ENCODE results near the gene NUTF2. TPM values are rescaled to one million over a fixed set of nuclear protein-coding genes. Genes with fewer than 3 reads are reported as not detected.

NUTF2 gene
- total RNA-seq, 1 experiment from 2014 or later = 145 TPM

DNA sequence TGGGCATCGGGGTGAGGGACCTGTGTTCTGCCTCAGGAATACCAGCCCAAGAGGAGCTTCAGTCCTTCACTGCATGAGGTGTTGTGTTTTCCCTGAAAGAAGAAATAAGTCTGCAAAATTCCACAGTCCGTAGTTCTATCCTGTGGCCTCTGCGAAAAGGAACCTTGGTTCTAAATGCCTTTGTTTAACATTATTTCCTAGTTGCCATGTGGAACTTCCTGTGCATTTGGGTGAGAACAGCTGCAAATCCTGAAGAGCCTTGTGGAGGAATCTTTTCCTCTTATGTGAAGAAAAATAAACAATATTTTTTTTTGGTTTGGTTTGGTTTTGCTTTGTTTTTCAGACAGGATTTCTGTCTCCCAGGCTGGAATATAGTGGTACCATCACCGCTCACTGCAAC, 56.1 kb downstream of the NUTF2 start:
- ATAC-seq (no peak), DNase-seq (ENCODE audit: low read depth, low spot score) (no peak)
- Histone ChIP-seq H3K36me3 (ENCODE audit: control insufficient read depth in 1 of 2, insufficient read depth in 2 of 2, low read length in 2 of 2) (no peaks in the 10 kb centered on the region; a peak in 1 of 4 replicates), H2AFZ (ENCODE audit: low read depth, low read length, poor library complexity, severe bottlenecking) (no peak overlapping the region), H3K4me1 (ENCODE audit: control insufficient read depth in 1 of 2, insufficient read depth in 2 of 2, low read length in 2 of 2) (no peaks in the 10 kb centered on the region), H3K9me3 (ENCODE audit: control insufficient read depth in 1 of 2, insufficient read depth in 1 of 2, low read depth in 1 of 2, low read length in 2 of 2) (no peaks in the 10 kb centered on the region), H3K27ac (ENCODE audit: low read depth, low read length) (no peak overlapping the region), H4K20me1 (ENCODE audit: insufficient read depth) (no peaks in the 10 kb centered on the region), H3K79me2 (ENCODE audit: insufficient read depth, low read length) (peaks cover 5% of the 10 kb centered on the region), H3K27me3 (ENCODE audit: insufficient read depth, low read length) (no peaks in the 10 kb centered on the region), H3K9me2 (ENCODE audit: insufficient read depth) (no peaks in the 10 kb centered on the region), H3K4me2 (ENCODE audit: low read length) (no peak overlapping the region), H3K4me3 (replicated peaks in 1 of 2; ENCODE audit: low read depth in 1 of 2, low read length in 2 of 2) (no peak overlapping the region), H3K9ac (ENCODE audit: low read length) (no peak overlapping the region)
- CTCF ChIA-PET = no interaction called here
- POLR2A ChIA-PET = no interaction called here
- intact Hi-C loops (cut with micrococcal nuclease) = no loop called here
- RAD21 ChIA-PET (ENCODE audit: low non-redundant PET in 1 of 2, low total read pairs in 2 of 2, uncharacterized antibody in 2 of 2, unreplicated experiment in 2 of 2) = no interaction called here
- TF ChIP-seq CBX3 (IDR thresholded peaks at IDR 0.05; ENCODE audit: low read depth) (no peak), RAD21 (IDR thresholded peaks at IDR 0.05; ENCODE audit: low read depth) (no peak), ELF1 (IDR thresholded peaks at IDR 0.05; ENCODE audit: borderline replicate concordance, low read depth) (no peak), SP1 (IDR thresholded peaks at IDR 0.05; ENCODE audit: low read depth) (no peak), FOSL1 (IDR thresholded peaks at IDR 0.05; ENCODE audit: low read depth) (no peak), SIN3A (IDR thresholded peaks at IDR 0.05; ENCODE audit: low read depth) (no peak), SRF (IDR thresholded peaks at IDR 0.05; ENCODE audit: low read depth) (no peak), EZH2phosphoT487 (IDR thresholded peaks at IDR 0.05; ENCODE audit: borderline replicate concordance) (no peak), ZNF274 (IDR thresholded peaks at IDR 0.05; ENCODE audit: low read depth, low read length) (no peak), POLR2A (IDR thresholded peaks at IDR 0.05; ENCODE audit: borderline replicate concordance, extremely low read depth, insufficient read depth, insufficient read length) (no peak), CEBPB (IDR thresholded peaks at IDR 0.05; ENCODE audit: low read depth) (no peak)
- TF ChIP-seq, protein P1, sequence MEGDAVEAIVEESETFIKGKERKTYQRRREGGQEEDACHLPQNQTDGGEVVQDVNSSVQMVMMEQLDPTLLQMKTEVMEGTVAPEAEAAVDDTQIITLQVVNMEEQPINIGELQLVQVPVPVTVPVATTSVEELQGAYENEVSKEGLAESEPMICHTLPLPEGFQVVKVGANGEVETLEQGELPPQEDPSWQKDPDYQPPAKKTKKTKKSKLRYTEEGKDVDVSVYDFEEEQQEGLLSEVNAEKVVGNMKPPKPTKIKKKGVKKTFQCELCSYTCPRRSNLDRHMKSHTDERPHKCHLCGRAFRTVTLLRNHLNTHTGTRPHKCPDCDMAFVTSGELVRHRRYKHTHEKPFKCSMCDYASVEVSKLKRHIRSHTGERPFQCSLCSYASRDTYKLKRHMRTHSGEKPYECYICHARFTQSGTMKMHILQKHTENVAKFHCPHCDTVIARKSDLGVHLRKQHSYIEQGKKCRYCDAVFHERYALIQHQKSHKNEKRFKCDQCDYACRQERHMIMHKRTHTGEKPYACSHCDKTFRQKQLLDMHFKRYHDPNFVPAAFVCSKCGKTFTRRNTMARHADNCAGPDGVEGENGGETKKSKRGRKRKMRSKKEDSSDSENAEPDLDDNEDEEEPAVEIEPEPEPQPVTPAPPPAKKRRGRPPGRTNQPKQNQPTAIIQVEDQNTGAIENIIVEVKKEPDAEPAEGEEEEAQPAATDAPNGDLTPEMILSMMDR (IDR thresholded peaks at IDR 0.05 in 2 of 3, conservative IDR thresholded peaks at IDR 0.05 in 1 of 3; ENCODE audit: borderline replicate concordance in 1 of 3, insufficient read depth in 1 of 3, low read depth in 2 of 3, low read length in 2 of 3) = no peak
- TF ChIP-seq, protein P2, sequence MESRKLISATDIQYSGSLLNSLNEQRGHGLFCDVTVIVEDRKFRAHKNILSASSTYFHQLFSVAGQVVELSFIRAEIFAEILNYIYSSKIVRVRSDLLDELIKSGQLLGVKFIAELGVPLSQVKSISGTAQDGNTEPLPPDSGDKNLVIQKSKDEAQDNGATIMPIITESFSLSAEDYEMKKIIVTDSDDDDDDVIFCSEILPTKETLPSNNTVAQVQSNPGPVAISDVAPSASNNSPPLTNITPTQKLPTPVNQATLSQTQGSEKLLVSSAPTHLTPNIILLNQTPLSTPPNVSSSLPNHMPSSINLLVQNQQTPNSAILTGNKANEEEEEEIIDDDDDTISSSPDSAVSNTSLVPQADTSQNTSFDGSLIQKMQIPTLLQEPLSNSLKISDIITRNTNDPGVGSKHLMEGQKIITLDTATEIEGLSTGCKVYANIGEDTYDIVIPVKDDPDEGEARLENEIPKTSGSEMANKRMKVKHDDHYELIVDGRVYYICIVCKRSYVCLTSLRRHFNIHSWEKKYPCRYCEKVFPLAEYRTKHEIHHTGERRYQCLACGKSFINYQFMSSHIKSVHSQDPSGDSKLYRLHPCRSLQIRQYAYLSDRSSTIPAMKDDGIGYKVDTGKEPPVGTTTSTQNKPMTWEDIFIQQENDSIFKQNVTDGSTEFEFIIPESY (IDR thresholded peaks at IDR 0.05; ENCODE audit: extremely low read depth, insufficient replicate concordance, low read length) = no peak
- TF ChIP-seq, protein P3, sequence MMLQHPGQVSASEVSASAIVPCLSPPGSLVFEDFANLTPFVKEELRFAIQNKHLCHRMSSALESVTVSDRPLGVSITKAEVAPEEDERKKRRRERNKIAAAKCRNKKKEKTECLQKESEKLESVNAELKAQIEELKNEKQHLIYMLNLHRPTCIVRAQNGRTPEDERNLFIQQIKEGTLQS (IDR thresholded peaks at IDR 0.05) = no peak
- TF ChIP-seq, protein P4, sequence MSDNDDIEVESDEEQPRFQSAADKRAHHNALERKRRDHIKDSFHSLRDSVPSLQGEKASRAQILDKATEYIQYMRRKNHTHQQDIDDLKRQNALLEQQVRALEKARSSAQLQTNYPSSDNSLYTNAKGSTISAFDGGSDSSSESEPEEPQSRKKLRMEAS (IDR thresholded peaks at IDR 0.05) = no peak
- no TSS peak for BruUV-seq (replicated peaks)
